Measurements from ENCODE around the gene ZCCHC24. TPM values are rescaled to one million over a fixed set of nuclear protein-coding genes. Genes with fewer than 3 reads are reported as not detected.

The ZCCHC24 gene
- total RNA-seq, 1 experiment from 2014 or later, result 6.0 TPM

DNA sequence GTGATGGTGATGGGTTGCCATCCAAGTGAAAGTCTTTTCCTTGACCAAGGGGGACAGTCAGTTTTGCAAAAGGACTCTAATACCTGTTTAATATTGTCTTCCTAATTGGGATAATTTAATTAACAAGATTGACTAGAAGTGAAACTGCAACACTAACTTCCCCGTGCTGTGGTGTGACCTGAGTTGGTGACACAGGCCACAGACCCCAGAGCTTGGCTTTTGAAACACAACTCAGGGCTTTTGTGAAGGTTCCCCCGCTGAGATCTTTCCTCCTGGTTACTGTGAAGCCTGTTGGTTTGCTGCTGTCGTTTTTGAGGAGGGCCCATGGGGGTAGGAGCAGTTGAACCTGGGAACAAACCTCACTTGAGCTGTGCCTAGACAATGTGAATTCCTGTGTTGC lies 91.3 kb downstream of the ZCCHC24 start:
- H3K4me3 ChIP-seq, result no peak overlapping the region
- H3K9me2 ChIP-seq (ENCODE audit: insufficient read depth), result no peaks in the 10 kb centered on the region
- H4K20me1 ChIP-seq (ENCODE audit: insufficient read depth), result peaks cover 59% of the 10 kb centered on the region
- H3K9me3 ChIP-seq (ENCODE audit: insufficient read depth, low read depth), result no peaks in the 10 kb centered on the region
- intact Hi-C loops (cut with micrococcal nuclease; ENCODE audit: unreplicated experiment), result no loop called here
- DNase-seq, result no peak
- H3K79me2 ChIP-seq (ENCODE audit: low read depth), result peaks cover 37% of the 10 kb centered on the region
- peaks cover 62% of the 10 kb centered on the region for H3K36me3 ChIP-seq (ENCODE audit: low read depth)
- H3F3A ChIP-seq (ENCODE audit: insufficient read depth, low read depth), result peaks cover 62% of the 10 kb centered on the region
- POLR2A ChIA-PET (ENCODE audit: unreplicated experiment), result no interaction called here
- H3K4me1 ChIP-seq (replicated peaks; ENCODE audit: insufficient read depth), result peaks cover 9% of the 10 kb centered on the region
- 0 out of 2 replicates have a peak overlapping the region, but pooled peaks have one; percentile 20 for H3K27ac ChIP-seq
- TF ChIP-seq, protein P1, sequence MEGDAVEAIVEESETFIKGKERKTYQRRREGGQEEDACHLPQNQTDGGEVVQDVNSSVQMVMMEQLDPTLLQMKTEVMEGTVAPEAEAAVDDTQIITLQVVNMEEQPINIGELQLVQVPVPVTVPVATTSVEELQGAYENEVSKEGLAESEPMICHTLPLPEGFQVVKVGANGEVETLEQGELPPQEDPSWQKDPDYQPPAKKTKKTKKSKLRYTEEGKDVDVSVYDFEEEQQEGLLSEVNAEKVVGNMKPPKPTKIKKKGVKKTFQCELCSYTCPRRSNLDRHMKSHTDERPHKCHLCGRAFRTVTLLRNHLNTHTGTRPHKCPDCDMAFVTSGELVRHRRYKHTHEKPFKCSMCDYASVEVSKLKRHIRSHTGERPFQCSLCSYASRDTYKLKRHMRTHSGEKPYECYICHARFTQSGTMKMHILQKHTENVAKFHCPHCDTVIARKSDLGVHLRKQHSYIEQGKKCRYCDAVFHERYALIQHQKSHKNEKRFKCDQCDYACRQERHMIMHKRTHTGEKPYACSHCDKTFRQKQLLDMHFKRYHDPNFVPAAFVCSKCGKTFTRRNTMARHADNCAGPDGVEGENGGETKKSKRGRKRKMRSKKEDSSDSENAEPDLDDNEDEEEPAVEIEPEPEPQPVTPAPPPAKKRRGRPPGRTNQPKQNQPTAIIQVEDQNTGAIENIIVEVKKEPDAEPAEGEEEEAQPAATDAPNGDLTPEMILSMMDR (conservative IDR thresholded peaks at IDR 0.05), result no peak
- no peak for TF ChIP-seq EZH2 (IDR thresholded peaks at IDR 0.05; ENCODE audit: low read depth)
- BruUV-seq (replicated peaks), result TSS peak; percentile 0
- no peak overlapping the region for H3K4me2 ChIP-seq
- CTCF ChIA-PET, result no interaction called here
- no peaks in the 10 kb centered on the region for H3K27me3 ChIP-seq (ENCODE audit: insufficient read depth, low read depth)
- H2AFZ ChIP-seq, result no peak overlapping the region

DNA sequence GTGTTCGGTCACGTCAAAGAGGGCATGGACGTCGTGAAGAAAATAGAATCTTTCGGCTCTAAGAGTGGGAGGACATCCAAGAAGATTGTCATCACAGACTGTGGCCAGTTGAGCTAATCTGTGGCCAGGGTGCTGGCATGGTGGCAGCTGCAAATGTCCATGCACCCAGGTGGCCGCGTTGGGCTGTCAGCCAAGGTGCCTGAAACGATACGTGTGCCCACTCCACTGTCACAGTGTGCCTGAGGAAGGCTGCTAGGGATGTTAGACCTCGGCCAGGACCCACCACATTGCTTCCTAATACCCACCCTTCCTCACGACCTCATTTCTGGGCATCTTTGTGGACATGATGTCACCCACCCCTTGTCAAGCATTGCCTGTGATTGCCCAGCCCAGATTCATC lies 91.7 kb downstream of the ZCCHC24 start:
- no peak overlapping the region for H3K4me2 ChIP-seq
- H3K9me2 ChIP-seq (ENCODE audit: insufficient read depth), result no peaks in the 10 kb centered on the region
- no peak for DNase-seq
- POLR2A ChIA-PET (ENCODE audit: unreplicated experiment), result interaction anchor here (0.6 to 0.8 kb wide), 2 partner anchors 90 to 1465 kb away, joined by 4 to 7 read pairs; no protein-coding TSS in a partner anchor
- no TSS peak for BruUV-seq (replicated peaks)
- H3K36me3 ChIP-seq (ENCODE audit: low read depth), result peaks cover 66% of the 10 kb centered on the region
- peaks cover 63% of the 10 kb centered on the region for H4K20me1 ChIP-seq (ENCODE audit: insufficient read depth)
- intact Hi-C loops (cut with micrococcal nuclease; ENCODE audit: unreplicated experiment), result no loop called here
- H3K4me1 ChIP-seq (replicated peaks; ENCODE audit: insufficient read depth), result peaks cover 14% of the 10 kb centered on the region
- no peaks in the 10 kb centered on the region for H3K9me3 ChIP-seq (ENCODE audit: insufficient read depth, low read depth)
- CTCF ChIA-PET, result no interaction called here
- no peak for TF ChIP-seq EZH2 (IDR thresholded peaks at IDR 0.05; ENCODE audit: low read depth)
- TF ChIP-seq, protein P1 (conservative IDR thresholded peaks at IDR 0.05), result no peak
- no peak overlapping the region for H2AFZ ChIP-seq
- no peak overlapping the region for H3K4me3 ChIP-seq
- no peak overlapping the region for H3K27ac ChIP-seq
- H3F3A ChIP-seq (ENCODE audit: insufficient read depth, low read depth), result peaks cover 62% of the 10 kb centered on the region
- H3K79me2 ChIP-seq (ENCODE audit: low read depth), result peaks cover 41% of the 10 kb centered on the region
- no peaks in the 10 kb centered on the region for H3K27me3 ChIP-seq (ENCODE audit: insufficient read depth, low read depth)

DNA sequence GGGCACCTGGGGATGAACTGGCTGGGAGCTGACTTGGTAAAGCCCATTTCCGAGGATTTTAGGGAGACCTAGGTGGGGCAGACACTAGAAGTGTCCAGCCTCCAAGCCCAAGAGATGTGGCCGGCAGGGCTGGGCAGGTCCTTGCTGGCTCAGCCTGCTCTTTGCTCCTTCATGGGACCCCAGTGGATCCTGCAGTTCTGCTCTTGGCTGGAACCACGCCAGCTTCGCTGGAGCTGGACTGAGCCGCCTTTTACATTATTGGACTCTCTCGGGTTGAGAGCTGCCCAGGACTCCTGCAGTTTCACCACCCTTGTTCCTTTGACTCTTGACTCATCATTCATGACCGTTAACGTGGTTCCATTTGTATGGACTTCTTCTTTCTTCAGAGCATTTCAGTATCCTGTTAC lies 92.4 kb downstream of the ZCCHC24 start:
- BruUV-seq (replicated peaks), result no TSS peak
- Histone ChIP-seq H3K4me3 (no peak overlapping the region), H3K27me3 (ENCODE audit: insufficient read depth, low read depth) (no peaks in the 10 kb centered on the region), H3K4me1 (replicated peaks; ENCODE audit: insufficient read depth) (peaks cover 16% of the 10 kb centered on the region), H3K9me2 (ENCODE audit: insufficient read depth) (no peaks in the 10 kb centered on the region), H3K9me3 (ENCODE audit: insufficient read depth, low read depth) (no peaks in the 10 kb centered on the region), H3F3A (ENCODE audit: insufficient read depth, low read depth) (peaks cover 62% of the 10 kb centered on the region), H3K79me2 (ENCODE audit: low read depth) (peaks cover 49% of the 10 kb centered on the region), H3K4me2 (no peak overlapping the region), H2AFZ (no peak overlapping the region), H3K36me3 (ENCODE audit: low read depth) (peaks cover 69% of the 10 kb centered on the region), H3K27ac (no peak overlapping the region), H4K20me1 (ENCODE audit: insufficient read depth) (peaks cover 70% of the 10 kb centered on the region)
- intact Hi-C loops (cut with micrococcal nuclease; ENCODE audit: unreplicated experiment), result no loop called here
- DNase-seq, result no peak
- TF ChIP-seq EZH2 (IDR thresholded peaks at IDR 0.05; ENCODE audit: low read depth), result no peak
- TF ChIP-seq, protein P1 (conservative IDR thresholded peaks at IDR 0.05), result no peak
- CTCF ChIA-PET, result no interaction called here
- POLR2A ChIA-PET (ENCODE audit: unreplicated experiment), result interaction anchor here (0.6 to 0.8 kb wide), 2 partner anchors 89 to 1464 kb away, joined by 4 to 7 read pairs; no protein-coding TSS in a partner anchor

Measured in PC-9 (cell line).